ENCODE data around the gene NFX1. TPM values are rescaled to one million over a fixed set of nuclear protein-coding genes. Genes with fewer than 3 reads are reported as not detected.

Gene NFX1
- total RNA-seq, 1 donor from 2014 or later: 45.0 TPM

GRCh38 chr9:33300546-33300945, 10.2 kb downstream of the NFX1 start:
- TF ChIP-seq CTCF (IDR thresholded peaks at IDR 0.05): no peak
- intact Hi-C loops (cut with DNase I): no loop called here
- Histone ChIP-seq H3K4me1 (peaks cover 35% of the 10 kb centered on the region), H3K27ac (no peak overlapping the region), H3K9me3 (no peaks in the 10 kb centered on the region), H3K4me3 (no peak overlapping the region), H3K36me3 (peaks cover 100% of the 10 kb centered on the region), H3K27me3 (no peaks in the 10 kb centered on the region)
- no peak for DNase-seq
- no peak for ATAC-seq

GRCh38 chr9:33304362-33304761, 14.0 kb downstream of the NFX1 start:
- no peak overlapping the region for H3K27ac ChIP-seq
- H3K4me1 ChIP-seq: no peaks in the 10 kb centered on the region
- ATAC-seq (no peak), DNase-seq (no peak)
- intact Hi-C loops (cut with DNase I): no loop called here
- H3K4me3 ChIP-seq: no peak overlapping the region
- no peaks in the 10 kb centered on the region for H3K27me3 ChIP-seq
- H3K36me3 ChIP-seq: peaks cover 100% of the 10 kb centered on the region
- TF ChIP-seq CTCF (IDR thresholded peaks at IDR 0.05): no peak
- H3K9me3 ChIP-seq: no peaks in the 10 kb centered on the region

- no peak for TF ChIP-seq CTCF (IDR thresholded peaks at IDR 0.05)
Observed at GRCh38 chr9:33306037-33306436, 15.7 kb downstream of the NFX1 start.

GRCh38 chr9:33307067-33307466, 16.8 kb downstream of the NFX1 start:
- no peak overlapping the region for H3K27ac ChIP-seq
- H3K9me3 ChIP-seq: no peaks in the 10 kb centered on the region
- H3K36me3 ChIP-seq: peaks cover 100% of the 10 kb centered on the region
- intact Hi-C loops (cut with DNase I): no loop called here
- ATAC-seq (no peak), DNase-seq (no peak)
- H3K4me3 ChIP-seq: no peak overlapping the region
- TF ChIP-seq CTCF (IDR thresholded peaks at IDR 0.05): no peak
- H3K4me1 ChIP-seq: no peaks in the 10 kb centered on the region
- H3K27me3 ChIP-seq: no peaks in the 10 kb centered on the region

More at GRCh38 chr9:33306037-33306436, 15.7 kb downstream of the NFX1 start:
- Histone ChIP-seq H3K27ac (no peak overlapping the region), H3K4me1 (no peaks in the 10 kb centered on the region), H3K27me3 (no peaks in the 10 kb centered on the region), H3K9me3 (no peaks in the 10 kb centered on the region), H3K36me3 (peaks cover 100% of the 10 kb centered on the region), H3K4me3 (no peak overlapping the region)
- intact Hi-C loops (cut with DNase I): no loop called here
- ATAC-seq (no peak), DNase-seq (no peak)

- Histone ChIP-seq H3K27me3 (no peaks in the 10 kb centered on the region), H3K4me3 (no peak overlapping the region), H3K9me3 (no peaks in the 10 kb centered on the region), H3K36me3 (peaks cover 100% of the 10 kb centered on the region), H3K27ac (no peak overlapping the region), H3K4me1 (no peaks in the 10 kb centered on the region)
- intact Hi-C loops (cut with DNase I): no loop called here
- no peak for DNase-seq
- TF ChIP-seq CTCF (IDR thresholded peaks at IDR 0.05): no peak
- ATAC-seq: no peak
Observed at GRCh38 chr9:33309903-33310302, 19.6 kb downstream of the NFX1 start.

GRCh38 chr9:33310748-33311147, 20.4 kb downstream of the NFX1 start:
- Histone ChIP-seq H3K4me3 (no peak overlapping the region), H3K9me3 (no peaks in the 10 kb centered on the region), H3K36me3 (peaks cover 100% of the 10 kb centered on the region), H3K4me1 (no peaks in the 10 kb centered on the region), H3K27ac (no peak overlapping the region), H3K27me3 (no peaks in the 10 kb centered on the region)
- no peak for DNase-seq
- intact Hi-C loops (cut with DNase I): no loop called here
- ATAC-seq: no peak
- TF ChIP-seq CTCF (IDR thresholded peaks at IDR 0.05): no peak
